NOMO-1 treated with DMSO at 0.1 percent for 48 hours (cell line): Measurements from ENCODE around the gene GDF10.

ENCODE experiments used
- DNase-seq: peaks from one replicate; lab custom pipeline; 2025; ENCODE audit not compliant: unreplicated experiment; lab: John Stamatoyannopoulos, UW

The GDF10 gene

DNA sequence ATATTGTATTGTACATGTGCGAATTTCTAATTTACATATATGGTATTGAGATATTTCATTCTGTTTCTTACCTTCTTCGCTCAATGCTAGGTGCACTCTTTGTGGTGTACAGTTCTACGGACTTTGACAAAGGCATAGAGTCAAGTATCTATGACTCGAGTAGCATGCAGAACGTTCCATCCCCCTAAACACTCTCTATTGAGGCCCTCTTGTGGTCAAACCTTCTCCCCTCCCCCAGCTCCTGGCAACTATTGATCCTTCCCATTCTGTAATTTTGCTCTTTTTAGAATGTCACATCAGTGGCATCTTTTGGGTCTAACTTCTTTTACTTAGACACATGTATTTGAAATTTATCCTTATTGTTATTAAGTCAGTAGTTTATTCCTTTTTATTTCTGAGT is 30.7 kb upstream of the GDF10 start:
- peak; percentile 34 for DNase-seq

DNA sequence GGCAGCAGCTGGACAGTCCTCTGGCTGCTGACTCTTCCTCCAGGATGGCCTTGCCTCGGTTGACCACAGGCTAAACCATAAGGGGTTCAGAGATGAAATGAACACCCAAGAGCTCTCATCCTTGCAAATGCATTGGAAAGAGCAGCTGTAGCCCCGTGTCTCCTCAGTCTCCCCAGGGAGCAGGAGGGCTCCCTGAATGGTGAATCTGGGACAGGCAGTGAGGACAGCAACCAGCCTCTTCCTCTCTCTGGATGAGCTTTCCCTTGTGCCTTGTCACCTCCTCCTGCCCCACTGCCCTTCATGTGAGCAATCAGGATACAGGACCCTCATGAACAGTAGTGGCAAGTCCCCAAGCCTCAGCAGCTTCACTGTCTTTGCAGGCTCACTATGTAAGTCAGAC is 23.9 kb upstream of the GDF10 start:
- DNase-seq: no peak

DNA sequence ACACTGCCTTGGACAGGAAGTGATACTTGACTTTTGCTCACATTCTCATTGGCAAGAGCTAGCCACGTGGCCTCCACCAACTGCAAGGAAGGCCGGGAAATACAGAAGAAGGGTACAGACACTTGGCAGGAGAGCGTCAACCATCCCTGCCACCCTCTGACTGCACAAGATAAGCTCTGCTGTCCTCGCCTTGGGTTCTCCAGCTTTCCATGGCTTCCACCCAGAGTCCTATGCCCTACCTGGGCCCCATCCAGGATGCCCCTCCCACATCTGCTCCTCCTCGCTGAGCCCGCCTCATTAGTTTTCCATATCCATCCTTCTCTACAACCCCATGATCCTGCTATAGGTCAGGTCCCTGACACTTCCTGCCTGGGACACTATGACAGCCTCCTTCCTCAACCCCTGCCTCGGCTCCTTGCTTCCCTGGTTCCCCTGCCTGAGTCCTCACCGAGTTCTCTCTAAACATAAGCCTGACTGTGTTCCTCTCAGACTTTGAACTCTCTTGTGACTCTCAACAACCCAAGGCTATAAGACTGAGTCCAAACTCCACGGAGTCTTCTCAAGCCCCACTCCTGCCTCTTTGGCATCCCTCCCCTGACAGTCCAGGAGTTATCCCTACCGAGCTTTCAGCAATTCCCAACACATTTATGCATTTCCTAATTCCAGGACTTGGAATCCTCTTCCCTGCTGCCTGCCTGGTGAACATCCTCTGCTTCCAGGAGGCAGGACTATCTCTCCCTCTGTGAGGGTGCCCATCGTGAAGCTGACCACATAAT is 23.2 kb upstream of the GDF10 start:
- no peak for DNase-seq

DNA sequence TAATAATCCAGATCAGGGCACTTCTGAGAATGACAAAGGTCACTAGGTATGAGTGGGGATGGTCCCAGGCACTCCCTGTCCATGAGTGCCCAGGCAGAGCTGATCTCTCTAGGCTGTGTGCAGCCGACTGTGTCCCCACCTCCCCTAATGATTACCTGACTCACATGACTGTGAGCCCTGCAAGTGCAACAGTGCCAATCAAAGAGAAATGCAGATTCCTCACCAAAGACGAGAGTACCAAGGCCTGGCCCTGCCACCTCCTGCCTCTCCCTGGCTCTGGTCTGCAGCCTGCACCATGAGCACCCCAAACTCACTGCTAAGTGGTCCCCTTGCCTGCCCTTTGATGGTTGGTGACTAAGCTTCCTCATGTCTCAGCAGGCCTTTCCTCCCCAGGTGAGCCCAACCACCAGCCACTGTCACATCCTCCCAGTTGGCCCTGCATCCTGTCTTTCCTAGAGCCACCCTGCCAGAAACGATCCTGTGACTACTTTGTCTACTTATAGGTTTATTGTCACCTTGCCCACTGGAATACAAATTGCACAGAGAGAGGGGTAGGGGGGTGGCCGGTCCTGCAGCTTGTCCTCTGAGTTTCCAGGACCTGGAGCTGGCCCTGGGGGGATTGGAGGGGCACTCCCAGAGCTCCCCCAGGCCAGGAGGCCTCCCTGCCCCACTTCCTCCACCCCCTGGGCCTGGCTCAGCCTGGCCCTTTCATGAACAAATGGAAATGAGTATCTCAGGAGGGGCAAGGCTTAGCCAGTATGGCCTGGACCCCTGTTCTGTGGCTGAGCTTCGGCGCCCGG is 22.4 kb upstream of the GDF10 start:
- DNase-seq: no peak

DNA sequence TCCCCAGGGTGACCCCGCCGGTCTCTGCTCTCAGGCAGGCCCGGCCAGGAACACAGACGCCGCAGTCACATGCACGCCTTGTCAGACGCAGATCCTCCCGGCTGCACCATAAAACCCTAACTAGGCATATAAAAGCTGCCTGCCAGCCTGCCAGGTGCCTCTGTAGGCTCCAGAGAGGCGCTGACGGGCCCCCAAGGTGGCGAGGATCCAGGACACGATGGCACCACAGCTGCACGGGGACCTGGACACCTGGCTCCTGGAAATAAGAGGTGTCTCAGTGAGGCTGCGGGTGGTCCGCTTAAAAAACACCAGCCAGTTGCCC is 21.9 kb upstream of the GDF10 start:
- DNase-seq: no peak

DNA sequence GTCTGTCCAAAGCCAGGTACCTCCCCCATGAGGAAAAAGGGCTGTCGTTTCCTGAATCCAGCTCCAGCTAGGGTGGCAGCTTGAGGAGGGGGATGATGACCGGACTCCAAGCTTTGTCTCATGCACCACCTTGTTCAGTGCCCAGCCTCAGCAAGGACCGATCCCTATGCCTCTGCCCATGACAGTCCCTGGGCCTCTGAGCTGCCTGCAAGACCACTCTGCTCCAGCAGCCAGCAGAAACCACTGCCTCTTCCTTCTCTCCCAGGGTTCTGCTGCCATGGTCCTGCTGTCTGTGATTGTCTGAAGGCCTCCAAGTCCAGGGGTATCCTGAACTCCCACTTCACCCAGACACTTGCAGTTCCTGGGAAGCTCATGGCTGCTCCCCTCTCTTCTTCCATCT is 21.3 kb upstream of the GDF10 start:
- DNase-seq: no peak

DNA sequence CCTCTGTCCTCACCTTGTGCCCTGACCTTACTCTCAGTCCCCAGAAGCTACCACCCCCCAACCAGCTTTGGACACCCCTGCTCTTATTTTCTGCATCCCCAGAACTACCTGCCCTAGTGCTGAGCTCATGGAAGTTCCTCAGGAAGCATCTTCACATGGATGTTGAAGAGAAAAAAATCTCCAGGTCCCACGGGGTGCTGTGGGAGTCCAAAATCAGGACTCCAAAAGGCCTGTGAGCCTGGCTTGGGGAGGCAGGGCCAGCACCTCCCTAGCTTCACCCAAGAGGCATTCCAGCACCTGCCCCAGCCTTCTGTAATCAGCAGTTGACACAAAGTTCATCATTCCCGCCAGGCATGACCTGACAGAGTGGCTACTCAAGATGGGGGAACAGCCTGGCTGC is 20.7 kb upstream of the GDF10 start:
- no peak for DNase-seq

DNA sequence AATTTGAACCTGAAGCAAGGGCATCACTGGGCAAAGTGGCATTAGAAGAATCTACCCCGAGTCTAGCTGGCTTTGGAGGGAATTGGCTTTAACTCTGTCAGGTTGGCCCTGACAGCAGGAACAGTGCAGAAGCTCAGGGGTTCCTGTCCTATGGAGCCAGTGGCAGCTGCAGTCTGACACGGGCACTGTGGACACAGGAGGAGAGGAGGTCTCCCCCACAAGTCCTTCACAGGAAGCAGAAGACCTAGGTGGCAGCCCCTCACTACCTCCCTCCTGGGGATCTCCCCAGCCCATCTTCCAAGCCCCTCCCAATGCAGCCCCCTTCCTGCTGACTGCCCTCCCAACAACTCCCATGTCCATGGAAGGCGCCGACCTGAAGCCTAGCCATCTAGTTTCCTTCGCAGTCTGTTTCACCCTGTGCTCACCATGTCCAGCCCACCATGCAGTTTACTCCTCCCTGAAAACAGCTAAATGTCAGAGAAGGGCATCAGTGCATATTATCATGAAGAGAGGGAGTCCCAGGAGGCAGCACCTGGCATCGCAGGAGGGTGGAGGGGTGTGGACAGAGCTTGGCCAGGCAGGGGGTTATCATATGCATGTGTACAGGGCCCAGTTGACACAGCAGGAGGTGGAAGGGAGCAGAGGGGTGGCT is 17.9 kb upstream of the GDF10 start:
- no peak for DNase-seq

DNA sequence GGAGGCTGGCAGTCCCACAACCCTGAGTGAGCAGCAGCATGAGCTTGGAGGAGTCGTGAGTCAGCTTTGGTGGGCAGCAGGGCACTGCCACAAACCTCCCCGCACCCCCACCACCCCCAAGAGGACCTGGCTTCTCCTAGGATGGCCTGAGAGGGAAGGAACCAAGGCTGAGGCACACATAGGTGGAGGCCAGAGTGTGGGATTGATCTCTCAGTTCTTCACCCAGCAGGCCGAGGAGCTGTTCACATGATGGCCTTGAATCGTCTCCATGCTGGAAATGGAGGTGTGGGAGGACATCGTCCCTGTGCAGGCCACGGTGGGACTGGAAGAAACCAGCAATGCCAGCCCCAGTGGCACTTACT is 17.4 kb upstream of the GDF10 start:
- DNase-seq: no peak

DNA sequence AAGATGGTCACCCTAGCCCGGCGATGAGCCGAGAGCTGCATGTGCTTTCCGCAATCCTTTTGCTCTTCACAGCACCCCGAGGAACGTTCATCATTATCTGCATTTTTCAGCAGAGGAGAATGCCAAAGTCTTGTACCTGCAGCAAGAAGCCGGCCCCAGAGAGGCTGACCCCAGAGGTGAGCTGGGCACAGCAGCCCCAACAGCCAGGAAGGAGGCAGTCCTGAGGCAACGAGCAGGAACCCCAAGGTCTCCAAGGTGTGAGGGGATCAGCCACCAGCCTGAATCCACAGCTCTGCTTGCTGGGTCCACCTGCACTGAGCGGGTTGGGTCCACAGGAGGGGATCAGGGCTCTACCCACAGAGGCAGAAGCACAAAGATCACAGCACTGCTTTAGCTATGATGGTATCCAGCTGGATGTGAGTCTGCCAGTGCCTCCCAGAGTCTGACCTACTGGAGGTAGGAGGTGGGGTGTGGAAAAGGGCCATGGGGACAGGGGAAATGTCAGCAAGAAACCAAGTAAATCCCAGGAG is 16.8 kb upstream of the GDF10 start:
- no peak for DNase-seq

DNA sequence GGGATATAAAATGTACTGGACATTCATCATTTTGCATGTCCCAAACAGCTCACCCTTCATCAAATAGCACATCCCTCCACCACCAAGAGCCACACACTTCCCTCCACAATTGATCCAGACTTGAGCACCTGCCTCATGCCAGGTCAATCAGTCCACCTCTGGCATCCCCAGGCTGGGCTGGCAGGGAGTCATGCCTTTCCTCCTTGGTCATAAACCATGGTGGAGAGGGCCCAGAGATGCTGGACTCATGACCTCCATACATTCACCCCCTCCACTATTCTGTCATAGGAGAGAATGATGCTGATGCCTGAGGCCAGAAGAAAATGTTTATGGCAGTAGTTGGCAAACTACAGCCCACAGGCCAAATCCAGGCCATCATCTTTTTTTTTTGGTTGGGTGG is 16.1 kb upstream of the GDF10 start:
- no peak for DNase-seq

DNA sequence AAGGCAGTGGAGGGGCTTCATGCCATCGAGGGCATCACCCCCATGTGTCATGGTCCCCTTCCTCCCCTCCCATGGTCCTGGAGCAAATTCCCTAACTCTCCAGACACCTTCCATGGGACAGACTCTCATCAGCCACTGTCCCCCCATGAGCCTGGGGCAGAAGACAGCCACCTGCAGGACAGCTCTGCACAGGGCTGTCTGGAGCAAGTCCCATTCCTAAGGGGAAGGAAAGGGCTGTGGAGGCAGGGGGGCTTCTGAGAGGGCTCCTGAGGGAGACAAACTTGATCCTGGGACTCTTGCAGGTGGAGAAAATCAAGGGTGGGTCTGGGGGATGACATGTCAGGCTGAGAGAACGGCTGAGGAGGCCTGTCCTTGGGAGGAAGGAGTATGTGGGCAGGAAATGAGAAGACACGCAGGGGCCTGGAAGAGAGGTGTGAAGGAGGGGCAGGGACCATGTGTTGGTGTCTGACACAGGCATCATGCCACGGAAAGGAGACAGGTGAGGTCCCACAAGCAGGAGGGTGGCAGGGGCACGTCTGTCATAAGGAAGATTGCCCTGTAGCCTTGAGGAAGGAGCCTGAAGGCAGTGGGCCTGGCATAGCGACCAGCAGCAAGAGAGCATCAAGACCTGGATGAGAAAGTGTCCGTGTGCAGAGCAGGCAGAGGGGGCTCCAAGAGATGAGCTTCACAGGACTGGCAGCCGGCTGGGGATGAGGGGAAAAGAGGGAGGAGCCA is 14.4 kb upstream of the GDF10 start:
- no peak for DNase-seq

DNA sequence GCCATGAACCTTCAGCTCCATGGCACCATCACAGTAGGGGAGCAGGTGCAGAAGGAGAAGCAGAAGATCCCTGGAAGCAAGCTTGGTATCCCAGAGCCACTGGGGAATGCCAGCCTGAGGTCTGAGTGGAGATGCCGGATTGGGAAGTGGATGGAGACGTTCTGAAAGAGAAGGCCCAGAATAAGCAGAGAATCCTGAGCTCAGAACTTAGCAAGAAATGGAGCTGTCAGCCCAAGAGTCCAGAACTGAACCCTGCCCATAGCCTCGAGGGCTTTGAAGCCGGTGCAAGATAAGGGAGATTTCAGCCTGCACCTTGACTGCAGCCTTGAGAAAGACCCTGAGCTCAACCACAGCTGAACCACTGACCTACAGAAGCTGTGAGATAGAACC is 13.9 kb upstream of the GDF10 start:
- no peak for DNase-seq

DNA sequence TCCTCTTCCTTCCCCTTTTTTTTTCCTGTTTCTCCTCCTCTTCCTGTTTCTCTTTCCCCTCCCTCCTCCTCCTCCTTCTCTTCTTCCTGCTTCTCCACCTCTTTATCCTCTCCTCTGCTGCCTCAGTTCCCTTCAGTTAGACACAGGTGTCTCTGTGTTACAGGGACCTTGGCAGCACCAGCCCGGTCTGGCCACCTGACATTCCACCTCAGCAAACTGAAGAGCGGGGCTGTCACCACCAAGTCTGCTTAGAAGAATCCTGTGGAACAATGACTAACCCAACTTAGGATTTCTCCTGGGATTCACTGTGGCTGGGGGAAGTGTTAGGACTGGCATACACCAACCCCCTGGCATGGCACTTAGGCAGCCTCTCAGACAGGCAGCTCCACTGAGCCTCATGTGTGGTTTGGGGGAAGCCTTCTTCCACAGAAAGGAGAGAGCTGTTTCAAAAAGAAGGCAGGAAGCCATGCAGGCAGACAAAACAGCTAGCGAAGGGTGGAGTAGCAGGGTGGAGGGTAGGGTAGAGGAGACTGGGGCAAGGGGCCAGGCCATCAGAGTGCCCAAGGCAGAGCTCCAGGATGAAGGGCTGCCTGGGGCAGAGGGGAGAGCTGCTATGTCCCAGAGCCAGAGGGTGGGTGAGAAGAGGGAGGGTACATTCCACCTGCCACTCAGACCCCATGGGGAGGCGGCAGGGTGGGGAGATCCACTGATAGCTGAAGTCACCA is 13.2 kb upstream of the GDF10 start:
- no peak for DNase-seq

DNA sequence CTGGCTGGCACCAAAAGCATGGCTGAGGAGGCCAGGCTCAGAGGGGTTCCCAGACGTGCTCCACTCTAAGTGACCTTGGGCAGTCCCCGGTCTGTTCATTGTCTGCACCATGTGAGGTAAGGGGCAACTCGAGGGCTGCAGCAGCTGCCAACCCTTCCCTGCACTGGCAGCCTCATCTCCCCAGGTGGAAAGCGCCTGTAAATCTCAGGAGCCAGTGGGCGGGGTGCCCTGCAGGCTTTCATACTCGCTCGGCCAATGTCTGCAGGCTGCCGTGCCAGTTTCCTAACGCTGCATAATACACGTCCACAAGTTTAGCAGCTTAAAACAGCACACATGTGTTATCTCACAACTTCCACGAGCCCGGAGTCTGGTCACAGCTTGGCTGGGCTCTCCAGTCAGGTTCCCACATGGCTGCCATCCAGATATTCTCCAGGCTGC is 12.6 kb upstream of the GDF10 start:
- no peak for DNase-seq

DNA sequence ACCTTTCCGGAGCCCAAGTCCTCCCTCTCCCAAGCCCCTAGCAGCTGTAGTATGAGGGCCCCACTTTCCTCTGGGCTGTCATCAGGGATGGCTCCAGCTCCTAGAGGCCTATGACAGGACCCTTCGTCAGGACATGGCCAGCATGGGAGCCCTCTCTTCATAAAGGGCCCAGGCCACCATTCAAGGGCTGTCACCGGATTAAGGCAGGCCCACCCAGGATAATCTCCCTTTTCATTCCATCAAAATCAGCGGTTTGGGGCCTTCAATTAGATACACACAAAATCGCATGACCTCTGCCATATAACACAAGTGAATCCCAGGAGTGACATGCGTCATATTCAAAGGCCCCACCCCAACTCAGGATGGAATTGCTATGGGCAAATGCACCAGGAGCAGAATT is 12.2 kb upstream of the GDF10 start:
- no peak for DNase-seq

DNA sequence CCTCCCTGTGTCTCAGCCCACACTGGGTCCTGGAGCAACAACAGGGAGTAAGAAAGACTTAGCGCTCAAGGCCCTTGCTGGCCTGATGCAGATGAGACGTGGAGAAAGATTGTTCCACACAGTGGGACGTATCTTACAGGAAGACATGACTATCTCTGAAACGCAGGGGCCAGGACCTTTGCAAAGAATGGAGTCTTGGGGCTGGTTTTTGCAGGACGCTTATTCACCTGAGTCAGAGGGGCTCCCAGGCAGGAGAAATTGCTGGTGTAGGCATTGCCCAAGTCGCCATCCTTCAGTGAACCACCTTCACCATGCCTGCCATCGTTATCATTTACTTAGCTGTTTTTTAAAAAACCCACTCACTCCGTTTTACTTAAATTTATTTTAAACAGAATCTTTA is 11.8 kb upstream of the GDF10 start:
- DNase-seq: no peak

DNA sequence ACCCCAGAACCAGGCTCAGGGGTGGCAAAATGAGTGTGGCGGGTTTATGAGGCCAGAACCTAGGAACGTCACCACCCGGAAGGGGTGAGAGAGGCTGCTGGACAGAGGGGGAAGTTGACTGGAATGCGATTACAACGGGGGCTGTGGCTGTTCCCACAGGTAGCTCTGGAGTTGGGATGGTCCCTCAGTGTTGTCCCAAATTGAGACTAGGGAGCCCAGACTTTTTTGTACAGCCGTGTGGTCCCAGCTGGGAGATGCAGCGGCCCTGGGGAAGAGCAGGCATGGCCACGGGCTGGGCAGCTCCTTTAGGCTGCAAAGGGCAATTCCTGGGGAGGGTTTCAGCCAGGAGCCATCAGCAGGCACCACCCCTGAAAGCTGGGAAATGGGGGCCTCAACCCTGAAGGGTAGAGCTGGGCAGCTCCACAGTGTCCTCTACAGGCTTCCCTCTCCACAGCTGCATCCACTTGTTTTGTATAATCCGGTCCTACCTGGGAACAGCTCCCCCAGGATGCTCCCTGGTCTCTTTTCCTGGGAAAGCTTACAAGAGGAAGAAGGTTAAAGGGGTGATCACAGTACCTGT is 11.0 kb upstream of the GDF10 start:
- no peak for DNase-seq

DNA sequence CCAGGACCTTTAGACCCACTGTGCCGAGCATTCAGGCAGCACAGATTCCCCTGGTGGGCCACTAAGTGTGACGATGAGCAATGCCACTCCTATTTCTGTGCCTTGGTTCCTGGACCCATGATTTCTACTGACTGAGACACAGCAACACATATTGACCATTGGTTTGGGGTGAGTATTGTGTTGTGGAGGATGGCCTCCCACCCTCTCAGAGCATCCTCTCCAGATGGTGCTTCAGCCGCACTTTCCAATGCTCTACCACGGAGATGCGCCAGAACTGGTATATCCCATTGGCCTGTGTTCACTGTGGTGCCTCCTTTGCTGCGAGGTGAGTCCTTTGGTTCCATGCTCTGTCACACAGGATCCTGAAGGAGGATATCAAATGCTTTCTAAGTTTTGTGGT is 10.1 kb upstream of the GDF10 start:
- DNase-seq: no peak

DNA sequence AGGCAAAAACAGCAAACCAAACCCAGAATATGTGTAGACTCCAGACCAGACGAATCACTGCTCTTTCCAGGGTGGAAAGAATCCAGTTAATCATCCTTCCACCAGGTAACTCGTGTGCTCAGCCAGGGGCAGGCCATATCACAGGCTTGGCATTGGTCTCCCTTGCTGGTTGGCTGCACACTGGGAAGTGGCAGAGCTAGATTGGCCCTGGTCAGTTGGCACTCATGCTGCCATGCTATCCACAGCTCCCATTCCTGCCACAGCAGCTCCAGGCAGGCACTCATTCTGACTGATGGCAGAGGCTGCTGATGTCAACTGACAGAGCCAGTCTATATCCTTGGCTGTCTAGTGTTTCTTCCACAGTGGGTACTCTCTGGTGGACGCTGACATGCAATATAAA is 9.7 kb upstream of the GDF10 start:
- DNase-seq: no peak
